ENCODE measurements around the gene SRGAP3.

The SRGAP3 gene

DNA sequence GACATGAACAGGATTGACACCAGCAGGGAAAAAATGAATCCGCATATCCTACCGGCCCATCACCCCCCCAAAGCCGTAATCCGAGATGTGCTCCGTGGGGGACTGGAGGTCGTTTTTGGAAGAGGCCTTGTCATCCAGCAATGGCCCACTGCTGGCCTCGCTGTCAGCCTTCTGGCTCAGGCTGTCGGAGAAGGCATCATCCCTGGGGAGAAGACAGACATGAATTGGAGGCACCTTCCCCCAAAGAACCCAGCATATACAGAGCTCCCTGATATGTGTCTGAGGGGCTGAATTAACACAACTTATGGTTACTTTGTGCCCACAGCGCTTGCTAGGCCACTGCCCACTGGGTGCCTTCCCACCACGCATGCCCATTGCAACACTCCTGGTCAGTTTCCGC, 256.6 kb downstream of the SRGAP3 start:
- no peak for ATAC-seq (ENCODE audit: low read depth)
- TF ChIP-seq, protein P1, sequence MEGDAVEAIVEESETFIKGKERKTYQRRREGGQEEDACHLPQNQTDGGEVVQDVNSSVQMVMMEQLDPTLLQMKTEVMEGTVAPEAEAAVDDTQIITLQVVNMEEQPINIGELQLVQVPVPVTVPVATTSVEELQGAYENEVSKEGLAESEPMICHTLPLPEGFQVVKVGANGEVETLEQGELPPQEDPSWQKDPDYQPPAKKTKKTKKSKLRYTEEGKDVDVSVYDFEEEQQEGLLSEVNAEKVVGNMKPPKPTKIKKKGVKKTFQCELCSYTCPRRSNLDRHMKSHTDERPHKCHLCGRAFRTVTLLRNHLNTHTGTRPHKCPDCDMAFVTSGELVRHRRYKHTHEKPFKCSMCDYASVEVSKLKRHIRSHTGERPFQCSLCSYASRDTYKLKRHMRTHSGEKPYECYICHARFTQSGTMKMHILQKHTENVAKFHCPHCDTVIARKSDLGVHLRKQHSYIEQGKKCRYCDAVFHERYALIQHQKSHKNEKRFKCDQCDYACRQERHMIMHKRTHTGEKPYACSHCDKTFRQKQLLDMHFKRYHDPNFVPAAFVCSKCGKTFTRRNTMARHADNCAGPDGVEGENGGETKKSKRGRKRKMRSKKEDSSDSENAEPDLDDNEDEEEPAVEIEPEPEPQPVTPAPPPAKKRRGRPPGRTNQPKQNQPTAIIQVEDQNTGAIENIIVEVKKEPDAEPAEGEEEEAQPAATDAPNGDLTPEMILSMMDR (IDR thresholded peaks at IDR 0.05; ENCODE audit: poor library complexity, severe bottlenecking), result no peak
- Histone ChIP-seq H3K4me3 (ENCODE audit: severe bottlenecking) (no peak overlapping the region), H3K36me3 (ENCODE audit: low read depth) (no peaks in the 10 kb centered on the region), H3K27me3 (ENCODE audit: insufficient read depth, poor library complexity, severe bottlenecking) (no peaks in the 10 kb centered on the region), H3K9me3 (ENCODE audit: severe bottlenecking) (no peaks in the 10 kb centered on the region), H3K27ac (ENCODE audit: poor library complexity, severe bottlenecking) (no peak overlapping the region), H3K4me1 (ENCODE audit: insufficient read depth, poor library complexity, severe bottlenecking) (no peaks in the 10 kb centered on the region)
- DNase-seq (ENCODE audit: low spot score), result no peak

DNA sequence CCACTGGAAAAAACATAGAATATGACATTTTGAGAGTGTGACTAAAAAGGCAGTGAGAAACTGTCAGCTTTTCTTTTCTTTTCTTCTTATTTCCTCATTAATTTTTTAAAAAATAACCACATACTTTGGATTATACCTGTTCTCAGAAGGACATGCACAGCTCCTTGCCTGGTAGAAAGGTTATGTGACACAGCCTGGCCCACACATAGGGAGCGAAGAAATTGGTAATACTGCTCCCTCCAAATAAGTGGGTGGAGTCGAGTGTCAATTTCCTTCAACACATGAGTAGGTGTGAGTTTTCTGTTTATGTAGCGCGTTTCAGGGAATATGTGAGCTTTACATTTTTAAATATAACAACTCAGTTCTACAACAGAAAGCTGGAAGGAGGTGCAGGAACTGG, 257.2 kb downstream of the SRGAP3 start:
- no peaks in the 10 kb centered on the region for H3K9me3 ChIP-seq (ENCODE audit: severe bottlenecking)
- DNase-seq (ENCODE audit: low spot score) (no peak), ATAC-seq (ENCODE audit: low read depth) (no peak)
- H3K36me3 ChIP-seq (ENCODE audit: low read depth), result no peaks in the 10 kb centered on the region
- H3K27me3 ChIP-seq (ENCODE audit: insufficient read depth, poor library complexity, severe bottlenecking), result no peaks in the 10 kb centered on the region
- no peak overlapping the region for H3K27ac ChIP-seq (ENCODE audit: poor library complexity, severe bottlenecking)
- H3K4me3 ChIP-seq (ENCODE audit: severe bottlenecking), result no peak overlapping the region
- TF ChIP-seq, protein P1 (IDR thresholded peaks at IDR 0.05; ENCODE audit: poor library complexity, severe bottlenecking), result no peak
- no peaks in the 10 kb centered on the region for H3K4me1 ChIP-seq (ENCODE audit: insufficient read depth, poor library complexity, severe bottlenecking)

DNA sequence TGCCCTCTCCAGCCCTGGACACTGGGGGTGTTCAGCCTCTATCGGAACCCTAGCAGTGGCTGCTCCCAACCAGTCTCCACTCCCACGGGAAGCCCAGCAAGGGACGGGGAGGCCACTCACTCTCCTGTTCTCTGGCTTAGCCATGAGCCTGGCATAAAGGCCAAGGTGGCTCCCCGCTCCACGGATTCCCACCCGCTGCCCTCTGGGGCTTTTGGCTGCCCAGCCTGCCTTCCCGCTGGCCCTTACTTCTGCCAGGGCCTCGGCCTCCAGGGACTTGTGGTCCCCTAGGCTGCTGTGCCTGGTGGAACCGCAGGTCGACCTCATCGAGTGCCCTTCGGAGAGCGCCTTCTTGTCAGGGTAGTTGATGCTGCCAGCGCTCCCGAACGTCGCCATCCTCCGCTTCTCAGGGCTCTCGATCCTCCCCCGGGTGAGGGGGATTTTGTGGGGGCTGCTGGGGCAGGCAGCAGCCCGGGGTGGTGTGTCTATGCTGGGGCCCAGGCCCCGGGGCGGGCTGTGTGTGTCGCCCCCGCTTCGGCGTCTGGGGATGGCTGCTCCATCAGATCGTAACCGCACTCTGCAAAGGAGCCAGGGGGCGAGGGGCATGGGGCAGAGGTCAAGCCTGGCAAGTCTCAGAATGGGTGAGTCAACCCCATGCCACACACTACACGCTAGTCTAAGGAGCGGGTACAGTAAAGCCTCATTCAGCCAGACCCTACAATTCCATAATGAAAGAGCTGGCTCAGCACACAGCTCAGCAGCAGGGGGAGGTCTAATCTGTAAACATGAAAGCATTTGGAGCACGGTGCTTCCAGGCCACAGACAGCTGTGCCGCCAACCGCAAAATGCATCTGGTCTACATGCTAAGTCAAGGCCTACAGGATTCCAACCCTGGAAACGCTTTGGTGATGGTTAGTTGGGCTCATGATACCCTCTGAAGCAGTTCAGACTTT, 258.9 kb downstream of the SRGAP3 start:
- no peaks in the 10 kb centered on the region for H3K36me3 ChIP-seq (ENCODE audit: low read depth)
- H3K27ac ChIP-seq (ENCODE audit: poor library complexity, severe bottlenecking), result no peak overlapping the region
- no peaks in the 10 kb centered on the region for H3K27me3 ChIP-seq (ENCODE audit: insufficient read depth, poor library complexity, severe bottlenecking)
- DNase-seq (ENCODE audit: low spot score) (no peak), ATAC-seq (ENCODE audit: low read depth) (no peak)
- H3K4me1 ChIP-seq (ENCODE audit: insufficient read depth, poor library complexity, severe bottlenecking), result no peaks in the 10 kb centered on the region
- no peaks in the 10 kb centered on the region for H3K9me3 ChIP-seq (ENCODE audit: severe bottlenecking)
- H3K4me3 ChIP-seq (ENCODE audit: severe bottlenecking), result no peak overlapping the region
- TF ChIP-seq, protein P1 (IDR thresholded peaks at IDR 0.05; ENCODE audit: poor library complexity, severe bottlenecking), result no peak

DNA sequence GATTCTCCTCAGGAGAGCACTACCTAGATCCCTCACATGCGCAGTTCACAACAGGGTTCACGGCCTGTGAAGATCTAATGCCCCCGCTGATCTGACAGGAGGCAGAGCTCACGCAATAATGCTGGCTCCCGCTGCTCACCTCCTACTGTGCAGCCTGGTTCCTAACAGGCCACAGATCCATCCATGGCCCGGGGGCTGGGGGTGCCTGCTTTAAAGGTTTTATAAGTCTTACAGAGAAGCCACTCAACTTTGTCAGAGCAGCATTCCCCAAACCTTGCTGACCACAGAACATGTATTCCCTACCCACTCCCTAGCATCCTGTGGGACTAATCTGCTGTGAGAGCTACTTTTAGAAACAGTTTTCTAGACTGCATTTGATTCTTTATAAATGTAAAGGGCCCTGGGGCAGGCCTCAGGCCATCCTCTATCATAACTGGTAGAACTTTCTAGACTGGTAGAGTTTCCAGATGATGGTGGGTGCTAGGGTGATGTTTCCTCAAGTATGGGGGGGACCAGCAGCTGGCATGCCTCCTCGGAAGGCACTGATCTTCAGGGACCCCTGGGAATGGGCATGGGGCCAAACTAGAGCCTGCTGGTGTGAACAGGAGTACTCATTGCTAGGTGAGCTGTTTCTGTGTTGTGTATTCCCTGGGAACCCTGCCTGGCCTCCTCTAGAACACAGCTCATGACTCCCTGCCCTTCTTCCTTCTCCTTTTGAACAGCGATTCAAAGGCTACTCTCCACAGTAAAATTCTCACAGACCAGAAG, 260.5 kb downstream of the SRGAP3 start:
- no peak overlapping the region for H3K4me3 ChIP-seq (ENCODE audit: severe bottlenecking)
- DNase-seq (ENCODE audit: low spot score) (no peak), ATAC-seq (ENCODE audit: low read depth) (no peak)

More for the DNA sequence above, 260.5 kb downstream of the SRGAP3 start:
- H3K36me3 ChIP-seq (ENCODE audit: low read depth), result no peaks in the 10 kb centered on the region
- H3K27ac ChIP-seq (ENCODE audit: poor library complexity, severe bottlenecking), result no peak overlapping the region
- no peaks in the 10 kb centered on the region for H3K27me3 ChIP-seq (ENCODE audit: insufficient read depth, poor library complexity, severe bottlenecking)
- no peaks in the 10 kb centered on the region for H3K9me3 ChIP-seq (ENCODE audit: severe bottlenecking)
- H3K4me1 ChIP-seq (ENCODE audit: insufficient read depth, poor library complexity, severe bottlenecking), result no peaks in the 10 kb centered on the region
- TF ChIP-seq, protein P1 (IDR thresholded peaks at IDR 0.05; ENCODE audit: poor library complexity, severe bottlenecking), result no peak
